WTC11 (cell line): Measurements from ENCODE around the gene DEPDC5.

ENCODE experiments used
- CBFB ChIP-seq: sonication (generic); formaldehyde crosslinking; IDR thresholded peaks from 2 replicates; pipeline ENCODE4 v1.8.1; 2022; ENCODE audit warnings: mild to moderate bottlenecking, low read depth, missing genetic modification reagents
- CTCF ChIP-seq: fragments of 200-600 bp; IDR thresholded peaks from 2 replicates; pipeline ENCODE4 v1.8.0; 2022; ENCODE audit warnings: antibody characterized with exemption
- RORB ChIP-seq: fragments of 250-450 bp; sonication (Bioruptor Pico); IDR thresholded peaks from 2 replicates; pipeline ENCODE4 v1.9.0; 2021; ENCODE audit warnings: mild to moderate bottlenecking
- SOX15 ChIP-seq: fragments of 250-450 bp; sonication (Bioruptor Pico); IDR thresholded peaks from 2 replicates; pipeline ENCODE4 v1.9.0; 2021; ENCODE audit warnings: mild to moderate bottlenecking
- USF1 ChIP-seq: sonication (generic); formaldehyde crosslinking; IDR thresholded peaks from 2 replicates; pipeline ENCODE4 v1.8.0; 2022; ENCODE audit warnings: mild to moderate bottlenecking, missing genetic modification reagents
- USF2 ChIP-seq: sonication (generic); formaldehyde crosslinking; IDR thresholded peaks from 2 replicates; pipeline ENCODE4 v1.8.1; 2023; ENCODE audit warnings: mild to moderate bottlenecking, missing genetic modification reagents, moderate library complexity

- no peak for TF ChIP-seq CTCF
- no peak for TF ChIP-seq USF1 (CRISPR knock-in tag)
- TF ChIP-seq SOX15 (CRISPR knock-in tag), result no peak
- no peak for TF ChIP-seq RORB (CRISPR knock-in tag)
- no peak for TF ChIP-seq USF2 (CRISPR knock-in tag)
- no peak for TF ChIP-seq CBFB (CRISPR knock-in tag)
These were observed 186.7 kb downstream of the DEPDC5 start for GRCh38 chr22:31940506-31940905.
